Lung microvascular endothelial cell (primary cell): ENCODE data around the gene OSBPL1A. TPM values are rescaled to one million over a fixed set of nuclear protein-coding genes. Genes with fewer than 3 reads are reported as not detected.

Experiments used
- DNase-seq, 2 donors: peaks; one replicate each; pipeline versions ENCODE4 v3.0.0 to v3.0.0-alpha.2; 2010; ENCODE audit warnings: low read depth in 2 of 2
- total RNA-seq: library from RNA; depleted of rRNA; stranded (reverse); fragments of >200 nt; gene quantifications from 2 replicates; pipeline ENCODE4 v1.2.1, GENCODE V29; 2014

The OSBPL1A gene
- total RNA-seq, 1 donor from 2014 or later: 8.7 TPM

- DNase-seq: no peak
Measured at GRCh38 chr18:24128700-24129099, 268.9 kb downstream of the OSBPL1A start.

GRCh38 chr18:24127735-24128134 lies 269.9 kb downstream of the OSBPL1A start:
- DNase-seq: no peak

GRCh38 chr18:24126155-24126961 lies 271.3 kb downstream of the OSBPL1A start:
- no peak for DNase-seq

GRCh38 chr18:24121625-24122024 lies 276.0 kb downstream of the OSBPL1A start:
- DNase-seq: no peak

GRCh38 chr18:24120676-24121075 lies 276.9 kb downstream of the OSBPL1A start:
- DNase-seq: no peak

DNA sequence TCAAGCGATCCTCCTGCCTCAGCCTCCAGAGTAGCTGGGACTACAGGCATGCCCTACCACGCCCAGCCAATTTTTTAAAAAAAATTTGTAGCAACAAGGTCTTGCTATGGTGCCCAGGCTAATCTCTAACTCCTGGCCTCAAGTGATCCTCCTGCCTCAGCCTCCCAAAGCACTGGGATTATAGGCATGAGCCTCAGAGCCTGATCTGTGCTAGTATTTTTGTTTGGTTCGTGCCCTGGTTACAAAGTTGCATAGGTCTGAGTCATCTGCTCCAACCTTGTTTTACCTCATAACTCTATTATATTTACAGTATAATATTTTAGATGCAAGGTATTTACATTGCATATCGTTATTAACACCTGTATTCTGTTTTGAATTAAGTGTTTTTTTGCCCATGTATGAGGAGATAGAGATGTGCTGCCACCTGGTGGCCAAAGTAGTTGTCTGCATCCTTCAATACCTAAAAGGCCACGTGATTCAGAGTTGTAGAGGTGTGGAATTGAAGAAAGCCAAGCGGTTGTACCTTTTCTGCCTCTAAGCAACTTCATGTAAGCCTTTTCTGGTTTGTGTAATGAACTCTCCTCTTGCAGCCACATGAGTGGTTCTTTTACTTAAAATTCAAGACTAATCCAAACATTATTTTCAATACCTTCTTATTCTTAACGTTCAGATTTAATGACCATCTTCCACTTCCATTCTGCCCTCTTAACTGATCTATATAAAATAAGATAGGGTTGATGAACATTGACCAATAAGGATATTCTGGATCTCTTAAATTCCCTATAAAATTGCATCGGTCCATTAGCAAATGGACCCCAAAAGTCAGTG lies 278.7 kb downstream of the OSBPL1A start:
- peak; percentile 76 to 86 for DNase-seq

DNA sequence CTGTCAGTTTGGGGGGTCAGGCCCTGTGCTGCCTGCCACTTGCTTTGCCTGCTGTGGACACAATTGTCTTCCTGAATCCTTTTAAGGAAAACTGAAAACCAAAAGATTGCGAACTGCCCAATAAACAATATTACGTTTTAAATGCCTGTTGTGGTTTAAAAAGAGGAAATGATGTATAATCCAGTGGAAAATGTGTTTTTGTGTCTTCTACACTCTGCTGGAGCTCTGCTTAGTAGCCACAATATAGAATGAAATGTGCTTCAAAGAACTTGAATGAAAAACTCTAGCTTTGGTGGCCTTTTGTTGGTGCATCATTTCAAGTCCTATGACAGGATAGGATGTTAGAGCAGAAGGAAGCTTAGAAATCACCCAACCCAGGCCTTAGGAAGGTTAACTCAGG lies 282.0 kb downstream of the OSBPL1A start:
- DNase-seq: no peak

DNA sequence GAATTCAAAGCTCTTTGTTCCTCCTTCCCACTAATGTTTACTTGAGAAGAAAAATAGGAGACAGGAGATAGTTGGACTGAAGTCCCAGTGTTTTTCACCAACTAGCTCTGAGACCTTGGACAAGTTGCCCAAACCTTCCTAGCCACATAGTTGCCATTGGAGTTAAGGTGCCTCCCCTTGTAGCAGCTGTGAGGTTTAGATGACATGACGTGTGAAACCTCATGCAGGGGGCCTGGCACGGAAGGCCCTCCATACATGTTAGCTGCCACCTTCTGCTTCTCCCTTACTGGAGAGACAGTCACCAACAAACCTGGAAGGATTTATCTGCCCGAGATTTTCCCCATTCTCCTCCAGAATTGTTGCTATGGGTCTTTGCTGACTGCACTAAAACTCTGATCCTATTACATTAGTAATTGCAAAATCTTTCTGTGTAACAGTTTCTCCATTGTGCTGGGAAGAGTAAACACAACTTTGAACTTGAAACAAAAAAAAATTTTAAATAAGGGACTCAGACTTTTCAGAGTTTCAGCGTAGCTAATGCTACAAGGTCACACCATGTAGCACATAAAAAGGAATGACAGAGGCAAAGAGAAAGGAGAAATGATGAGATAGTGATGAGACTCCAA lies 282.6 kb downstream of the OSBPL1A start:
- no peak for DNase-seq

GRCh38 chr18:24112874-24113615 lies 284.6 kb downstream of the OSBPL1A start:
- DNase-seq: no peak

DNA sequence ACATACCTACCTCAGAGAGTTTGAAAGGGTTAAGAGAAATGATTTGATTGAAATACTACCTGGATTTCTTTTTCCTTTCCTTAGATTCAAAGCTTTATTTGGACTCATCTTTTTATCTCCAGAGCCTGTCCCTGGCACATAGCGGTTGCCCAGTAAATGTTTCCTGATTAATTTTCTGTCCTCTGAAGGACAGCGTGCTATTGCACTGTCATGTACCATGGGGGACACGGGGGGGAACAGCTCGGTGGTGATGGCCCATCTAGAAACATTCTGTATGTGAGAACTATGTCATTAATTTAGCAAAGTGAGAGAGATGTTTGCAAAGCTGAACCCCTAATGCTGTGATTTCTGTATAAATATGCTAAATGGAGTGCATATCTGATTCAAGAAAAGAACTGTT lies 285.2 kb downstream of the OSBPL1A start:
- DNase-seq: no peak

Other genes with a start within 250 kb of the OSBPL1A start
- gene IMPACT, start 28.8 kb upstream of the OSBPL1A start, total RNA-seq: 16.6 and 17.7 TPM in 2 replicates
- not detected in 2 replicates for gene HRH4, start 62.8 kb upstream of the OSBPL1A start, total RNA-seq